Mammary epithelial cell (primary cell): ENCODE data around the gene TMEM121.

Experiments
- EZH2 ChIP-seq: IDR thresholded peaks from 2 replicates; pipeline ENCODE4 v1.6.1; 2012; ENCODE audit warnings: low read length, inconsistent platforms, borderline replicate concordance
- TF ChIP-seq, protein P1 (sequence below), 2 donors: IDR thresholded peaks in 1 of 2; conservative IDR thresholded peaks in 1 of 2; 2 replicates each; pipeline ENCODE4 v1.5.1; 2011 to 2012; ENCODE audit warnings: inconsistent platforms in 2 of 2, low read length in 2 of 2, mild to moderate bottlenecking in 2 of 2, control low read depth in 1 of 2, low read depth in 1 of 2; ENCODE audit not compliant: insufficient read depth in 1 of 2; ENCODE audit errors: extremely low read depth in 1 of 2

DNA sequence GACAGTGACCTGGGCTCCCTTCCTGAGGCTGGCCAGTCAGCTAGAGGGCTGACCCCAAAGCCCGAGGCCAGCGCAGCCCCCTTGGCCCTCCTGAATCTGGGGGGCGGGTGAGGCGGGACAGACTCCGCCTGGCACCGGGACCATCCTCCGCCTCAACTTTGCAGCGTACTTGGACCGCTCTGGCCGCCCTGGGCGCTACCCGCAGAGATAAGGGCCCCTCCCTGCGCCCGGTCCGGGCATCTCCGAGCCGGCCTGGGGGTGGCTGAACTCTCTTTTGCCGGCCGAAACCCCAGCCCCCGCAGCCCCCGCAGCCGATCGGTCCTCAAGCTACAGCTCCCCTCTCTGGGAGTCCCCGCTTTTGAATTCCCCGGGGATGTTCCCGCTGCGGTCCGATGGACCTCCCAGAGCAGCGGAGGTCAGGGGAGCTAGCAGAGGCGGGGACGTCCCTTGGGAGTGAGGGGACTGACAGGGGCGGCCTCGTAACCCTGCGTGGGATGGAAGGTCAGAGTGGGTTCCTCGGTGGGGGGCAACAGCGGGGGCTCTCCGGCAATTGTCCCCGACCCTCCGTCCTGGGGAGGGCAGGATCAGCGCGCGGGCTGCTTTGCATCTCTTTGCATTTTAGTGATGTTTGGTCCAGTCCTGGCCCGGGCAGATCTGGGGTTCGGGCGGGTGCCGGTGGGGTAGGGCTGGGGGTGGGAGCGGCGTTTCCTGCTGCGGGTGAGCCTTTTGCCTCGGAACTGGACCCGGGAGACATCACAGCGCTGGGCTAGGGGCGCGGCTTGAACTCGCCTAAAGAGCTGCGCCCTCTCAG is 40.0 kb upstream of the TMEM121 start, which contains the start of gene CRIP1:
- TF ChIP-seq, protein P1, sequence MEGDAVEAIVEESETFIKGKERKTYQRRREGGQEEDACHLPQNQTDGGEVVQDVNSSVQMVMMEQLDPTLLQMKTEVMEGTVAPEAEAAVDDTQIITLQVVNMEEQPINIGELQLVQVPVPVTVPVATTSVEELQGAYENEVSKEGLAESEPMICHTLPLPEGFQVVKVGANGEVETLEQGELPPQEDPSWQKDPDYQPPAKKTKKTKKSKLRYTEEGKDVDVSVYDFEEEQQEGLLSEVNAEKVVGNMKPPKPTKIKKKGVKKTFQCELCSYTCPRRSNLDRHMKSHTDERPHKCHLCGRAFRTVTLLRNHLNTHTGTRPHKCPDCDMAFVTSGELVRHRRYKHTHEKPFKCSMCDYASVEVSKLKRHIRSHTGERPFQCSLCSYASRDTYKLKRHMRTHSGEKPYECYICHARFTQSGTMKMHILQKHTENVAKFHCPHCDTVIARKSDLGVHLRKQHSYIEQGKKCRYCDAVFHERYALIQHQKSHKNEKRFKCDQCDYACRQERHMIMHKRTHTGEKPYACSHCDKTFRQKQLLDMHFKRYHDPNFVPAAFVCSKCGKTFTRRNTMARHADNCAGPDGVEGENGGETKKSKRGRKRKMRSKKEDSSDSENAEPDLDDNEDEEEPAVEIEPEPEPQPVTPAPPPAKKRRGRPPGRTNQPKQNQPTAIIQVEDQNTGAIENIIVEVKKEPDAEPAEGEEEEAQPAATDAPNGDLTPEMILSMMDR (conservative IDR thresholded peaks at IDR 0.05 in 1 of 2, IDR thresholded peaks at IDR 0.05 in 1 of 2; ENCODE audit: extremely low read depth in 1 of 2, insufficient read depth in 1 of 2, low read depth in 1 of 2, low read length in 2 of 2): no peak
- TF ChIP-seq EZH2: no peak
